NCI-H187 treated with DMSO at 0.1 percent for 48 hours (cell line): ENCODE measurements around the gene ZNF276.
"Not testable (repeated sequence)": the region's sequence is repeated elsewhere in the genome, so short reads cannot be mapped to it uniquely, and the experiment has no call there.

ENCODE experiments used
- DNase-seq: peaks from one replicate; lab custom pipeline; 2025; lab: John Stamatoyannopoulos, UW

ZNF276 gene

GRCh38 chr16:89736554-89736953 lies 15.2 kb downstream of the ZNF276 start:
- DNase-seq = no peak

- DNase-seq = no peak
These were observed 16.2 kb downstream of the ZNF276 start for GRCh38 chr16:89737341-89738071.

GRCh38 chr16:89738072-89738377 lies 16.7 kb downstream of the ZNF276 start:
- no peak for DNase-seq

GRCh38 chr16:89738538-89739317 lies 17.4 kb downstream of the ZNF276 start:
- DNase-seq = no peak

- no peak for DNase-seq
These were observed 18.0 kb downstream of the ZNF276 start for GRCh38 chr16:89739383-89739782.

GRCh38 chr16:89741342-89742014 lies 20.1 kb downstream of the ZNF276 start:
- DNase-seq = no peak

GRCh38 chr16:89742948-89743347 lies 21.6 kb downstream of the ZNF276 start:
- DNase-seq = no peak

- no peak for DNase-seq
These were observed 23.5 kb downstream of the ZNF276 start for GRCh38 chr16:89744813-89745212.

GRCh38 chr16:89746043-89746442 lies 24.7 kb downstream of the ZNF276 start:
- DNase-seq = no peak

GRCh38 chr16:89748076-89748475 lies 26.7 kb downstream of the ZNF276 start:
- DNase-seq = no peak

GRCh38 chr16:89748921-89749320 lies 27.6 kb downstream of the ZNF276 start:
- no peak for DNase-seq

GRCh38 chr16:89749637-89750036 lies 28.3 kb downstream of the ZNF276 start:
- no peak for DNase-seq

- no peak for DNase-seq
These were observed 38.5 kb downstream of the ZNF276 start for GRCh38 chr16:89759746-89760340.

GRCh38 chr16:89761304-89761922 lies 40.1 kb downstream of the ZNF276 start:
- no peak for DNase-seq

- DNase-seq = no peak
These were observed 43.4 kb downstream of the ZNF276 start for GRCh38 chr16:89764711-89765201.

GRCh38 chr16:89765292-89765830 lies 44.0 kb downstream of the ZNF276 start:
- no peak for DNase-seq

GRCh38 chr16:89770367-89770766 lies 49.0 kb downstream of the ZNF276 start:
- DNase-seq = no peak

- DNase-seq = no peak
These were observed 53.9 kb downstream of the ZNF276 start for GRCh38 chr16:89775223-89775622.

- DNase-seq = not testable (repeated sequence)
These were observed 56.9 kb downstream of the ZNF276 start for GRCh38 chr16:89778211-89778610.

GRCh38 chr16:89779231-89779908 lies 58.0 kb downstream of the ZNF276 start:
- no peak for DNase-seq

- no peak for DNase-seq
These were observed 58.6 kb downstream of the ZNF276 start for GRCh38 chr16:89779909-89780305.
